CD4-positive, alpha-beta T cell (primary cell): ENCODE data around the gene RIN3. TPM values are rescaled to one million over a fixed set of nuclear protein-coding genes. Genes with fewer than 3 reads are reported as not detected.

Experiments
- ATAC-seq: fragments of 200-7000 bp; cut with Tn5 transposase; one replicate; pipeline ENCODE4 v1.10.0; 2022; ENCODE audit warnings: mild to moderate bottlenecking; ENCODE audit not compliant: poor library complexity
- CTCF ChIA-PET: fragments of 350-600 bp; sonication (Branson Sonifier 250); formaldehyde crosslinking; loops from one replicate; lab custom pipeline; 2021; ENCODE audit warnings: antibody characterized with exemption, inconsistent platforms; lab: Charles Lee
- POLR2A ChIA-PET: fragments of 350-600 bp; sonication (Branson Sonifier 250); formaldehyde crosslinking; loops from one replicate; lab custom pipeline; 2021; ENCODE audit warnings: antibody characterized with exemption, inconsistent platforms; lab: Charles Lee
- DNase-seq, 14 experiments: peaks; one replicate each; pipeline ENCODE4 v3.0.0-alpha.2; 2013 to 2020; ENCODE audit warnings: mixed read lengths in 2 of 14
- H3K27ac ChIP-seq, 2 donors: one replicate each; pipeline versions ENCODE4 v1.5.1 to v1.7.0; 2013; ENCODE audit warnings: low read length in 2 of 2, low read depth in 1 of 2, mild to moderate bottlenecking in 1 of 2
- H3K27me3 ChIP-seq, 2 experiments: 1 replicate in 1 of 2; 2 replicates in 1 of 2; pipeline versions ENCODE4 v1.6.1 to v1.7.0; 2013; ENCODE audit warnings: low read length in 2 of 2, control low read depth in 1 of 2, mild to moderate bottlenecking in 1 of 2, moderate library complexity in 1 of 2; ENCODE audit not compliant: insufficient read depth in 2 of 2, control insufficient read depth in 1 of 2
- H3K36me3 ChIP-seq: one replicate; pipeline ENCODE4 v1.6.1; 2013; ENCODE audit warnings: low read length, control low read depth; ENCODE audit not compliant: insufficient read depth
- H3K4me1 ChIP-seq: one replicate; pipeline ENCODE4 v1.6.1; 2013; ENCODE audit warnings: low read length, control low read depth; ENCODE audit not compliant: insufficient read depth
- H3K4me3 ChIP-seq: one replicate; pipeline ENCODE4 v1.5.1; 2013; ENCODE audit warnings: mild to moderate bottlenecking, low read length, moderate library complexity
- H3K9me3 ChIP-seq, 2 experiments: 1 replicate in 1 of 2; 2 replicates in 1 of 2; pipeline versions ENCODE4 v1.6.1 to v1.7.0; 2013; ENCODE audit warnings: low read length in 2 of 2, mild to moderate bottlenecking in 2 of 2, control low read depth in 1 of 2, moderate library complexity in 1 of 2; ENCODE audit not compliant: control insufficient read depth in 1 of 2, insufficient read depth in 1 of 2
- H3K27ac Mint-ChIP-seq: one replicate; pipeline ENCODE4 v1.8.0; 2020; ENCODE audit warnings: mixed read lengths
- H3K27me3 Mint-ChIP-seq: one replicate; pipeline ENCODE4 v1.8.0; 2021; ENCODE audit warnings: mixed read lengths
- H3K36me3 Mint-ChIP-seq: one replicate; pipeline ENCODE4 v1.8.0; 2021; ENCODE audit warnings: low read depth, mixed read lengths
- H3K4me1 Mint-ChIP-seq: one replicate; pipeline ENCODE4 v1.8.0; 2021; ENCODE audit warnings: low read depth, mixed read lengths
- H3K4me3 Mint-ChIP-seq: one replicate; pipeline ENCODE4 v1.8.0; 2020; ENCODE audit warnings: mild to moderate bottlenecking, mixed read lengths
- H3K9me3 Mint-ChIP-seq: one replicate; pipeline ENCODE4 v1.8.0; 2020; ENCODE audit warnings: mixed read lengths
- CTCF ChIP-seq: fragments of 200-600 bp; IDR thresholded peaks from one replicate; pipeline ENCODE4 v1.8.0; 2022; ENCODE audit warnings: antibody characterized with exemption, mild to moderate bottlenecking
- intact Hi-C, 2 experiments: fragments of 100-400 bp; cut with DNase I in 1 of 2; cut with micrococcal nuclease in 1 of 2; formaldehyde crosslinking; loops; one replicate each; pipeline versions ENCODE4 v1.15.1 to v1.9.0; 2023 to 2025; cut with DNase I, micrococcal nuclease
- total RNA-seq, 174 experiments: library from RNA in 2 of 174; stranded (reverse) in 2 of 174; gene quantifications; one replicate each; pipeline ENCODE4 v1.2.3 and lab custom pipeline; 2021 to 2026

The RIN3 gene
- total RNA-seq, 2 experiments from 2014 or later, result 67.9 to 72.2 TPM

- H3K36me3 ChIP-seq, result no peaks in the 10 kb centered on the region
- Mint-ChIP-seq H3K4me3 (no peak overlapping the region), H3K9me3 (peaks cover 5% of the 10 kb centered on the region), H3K4me1 (peaks cover 28% of the 10 kb centered on the region), H3K27me3 (no peaks in the 10 kb centered on the region), H3K36me3 (no peaks in the 10 kb centered on the region), H3K27ac (no peak overlapping the region)
- ATAC-seq (no peak), DNase-seq (no peak)
- intact Hi-C loops, result no loop called here
- CTCF ChIA-PET, result no interaction called here
- POLR2A ChIA-PET, result interaction anchor here (0.5 kb wide), 1 partner anchor 543 kb away, joined by 4 read pairs; no protein-coding TSS in a partner anchor
- no peaks in the 10 kb centered on the region for H3K27me3 ChIP-seq
- peaks cover 7% of the 10 kb centered on the region for H3K4me1 ChIP-seq
- H3K9me3 ChIP-seq, result no peaks in the 10 kb centered on the region
- H3K4me3 ChIP-seq, result no peak overlapping the region
- TF ChIP-seq CTCF, result no peak
- H3K27ac ChIP-seq, result no peak overlapping the region
Observed at GRCh38 chr14:92595267-92595666, 81.7 kb downstream of the RIN3 start.

DNA sequence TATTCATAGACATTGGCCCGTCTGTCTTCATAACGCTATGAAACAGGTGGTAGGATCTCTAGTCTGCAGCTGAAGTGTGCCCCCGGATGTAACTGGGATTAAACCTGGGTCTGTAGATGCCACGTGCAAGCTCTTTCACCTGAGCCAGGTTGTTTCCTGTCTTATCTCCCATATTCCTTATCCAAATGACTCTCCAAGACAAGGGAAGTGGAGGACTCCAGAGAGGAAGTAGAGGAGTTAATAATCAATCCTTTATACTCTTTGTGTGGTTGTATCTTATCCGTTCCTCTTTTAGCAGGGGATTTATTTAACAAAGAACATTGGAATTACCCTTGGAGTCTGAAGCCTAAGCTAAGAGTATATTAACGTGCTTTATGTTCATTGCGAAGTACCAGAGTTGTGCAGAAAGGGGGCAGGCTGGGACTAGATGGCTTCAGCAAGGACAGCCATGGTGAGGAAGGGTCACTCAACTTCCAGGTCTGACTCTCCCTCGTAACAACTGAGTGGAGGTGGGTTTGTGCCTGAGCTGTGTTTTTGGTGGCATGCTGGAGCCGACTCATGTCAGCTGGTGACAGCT is 82.8 kb downstream of the RIN3 start:
- POLR2A ChIA-PET, result no interaction called here
- no peaks in the 10 kb centered on the region for H3K36me3 ChIP-seq
- CTCF ChIA-PET, result interaction anchor here (1.5 kb wide), 1 partner anchor 9 kb away, joined by 4 read pairs; no protein-coding TSS in a partner anchor
- Mint-ChIP-seq H3K4me1 (peaks cover 21% of the 10 kb centered on the region), H3K4me3 (no peak overlapping the region), H3K27ac (no peak overlapping the region), H3K36me3 (no peaks in the 10 kb centered on the region), H3K27me3 (no peaks in the 10 kb centered on the region), H3K9me3 (peaks cover under 1% of the 10 kb centered on the region)
- no peak for ATAC-seq
- H3K27me3 ChIP-seq, result no peaks in the 10 kb centered on the region
- H3K27ac ChIP-seq, result no peak overlapping the region
- H3K4me3 ChIP-seq, result no peak overlapping the region
- no peak for DNase-seq
- TF ChIP-seq CTCF, result no peak
- peaks cover 6% of the 10 kb centered on the region for H3K4me1 ChIP-seq
- H3K9me3 ChIP-seq, result no peaks in the 10 kb centered on the region
- intact Hi-C loops, result no loop called here

GRCh38 chr14:92597906-92598905 is 84.6 kb downstream of the RIN3 start:
- Mint-ChIP-seq H3K4me3 (no peak overlapping the region), H3K27me3 (no peaks in the 10 kb centered on the region), H3K36me3 (no peaks in the 10 kb centered on the region), H3K27ac (no peak overlapping the region), H3K4me1 (peaks cover 26% of the 10 kb centered on the region), H3K9me3 (no peaks in the 10 kb centered on the region)
- CTCF ChIA-PET, result no interaction called here
- H3K4me1 ChIP-seq, result peaks cover 12% of the 10 kb centered on the region
- H3K9me3 ChIP-seq, result no peaks in the 10 kb centered on the region
- no peaks in the 10 kb centered on the region for H3K27me3 ChIP-seq
- ATAC-seq (no peak), DNase-seq (no peak)
- H3K36me3 ChIP-seq, result no peaks in the 10 kb centered on the region
- intact Hi-C loops, result no loop called here
- H3K4me3 ChIP-seq, result no peak overlapping the region
- no peak overlapping the region for H3K27ac ChIP-seq
- POLR2A ChIA-PET, result interaction anchor here (0.6 to 0.8 kb wide), 2 partner anchors 11 to 50 kb away, joined by 3 read pairs; no protein-coding TSS in a partner anchor
- no peak for TF ChIP-seq CTCF
